Brain microvascular endothelial cell (primary cell): Measurements from ENCODE around the gene DNPH1.

Experiments
- DNase-seq: peaks from one replicate; pipeline ENCODE4 v3.0.0-alpha.2; 2020
- H3K27ac ChIP-seq: fragments of 250-450 bp; sonication (Bioruptor Pico); 2 replicates; pipeline ENCODE4 v1.5.1; 2020; ENCODE audit warnings: mild to moderate bottlenecking, moderate library complexity
- H3K27me3 ChIP-seq: fragments of 250-450 bp; sonication (Bioruptor Pico); replicated peaks from 2 replicates; pipeline ENCODE4 v1.5.1; 2020; ENCODE audit warnings: mild to moderate bottlenecking
- H3K36me3 ChIP-seq: fragments of 250-450 bp; sonication (Bioruptor Pico); replicated peaks from 2 replicates; pipeline ENCODE4 v1.5.1; 2020; ENCODE audit warnings: mild to moderate bottlenecking
- H3K4me3 ChIP-seq: 2 replicates; pipeline ENCODE4 v1.5.1; 2011; ENCODE audit warnings: low read depth, mild to moderate bottlenecking, control low read depth, low read length, moderate library complexity
- in situ Hi-C: cut with HindIII; loops from 2 replicates; pipeline ENCODE4 v1.10.0; 2017; ENCODE audit warnings: low sequenced_read_pairs, low pct_ligation_motif_present
- TF ChIP-seq, protein P1 (sequence below): IDR thresholded peaks from 2 replicates; pipeline ENCODE4 v1.5.1; 2011; ENCODE audit warnings: low read depth, mild to moderate bottlenecking, moderate library complexity, low read length, control low read depth, inconsistent platforms; ENCODE audit errors: missing control alignments

The DNPH1 gene

DNA sequence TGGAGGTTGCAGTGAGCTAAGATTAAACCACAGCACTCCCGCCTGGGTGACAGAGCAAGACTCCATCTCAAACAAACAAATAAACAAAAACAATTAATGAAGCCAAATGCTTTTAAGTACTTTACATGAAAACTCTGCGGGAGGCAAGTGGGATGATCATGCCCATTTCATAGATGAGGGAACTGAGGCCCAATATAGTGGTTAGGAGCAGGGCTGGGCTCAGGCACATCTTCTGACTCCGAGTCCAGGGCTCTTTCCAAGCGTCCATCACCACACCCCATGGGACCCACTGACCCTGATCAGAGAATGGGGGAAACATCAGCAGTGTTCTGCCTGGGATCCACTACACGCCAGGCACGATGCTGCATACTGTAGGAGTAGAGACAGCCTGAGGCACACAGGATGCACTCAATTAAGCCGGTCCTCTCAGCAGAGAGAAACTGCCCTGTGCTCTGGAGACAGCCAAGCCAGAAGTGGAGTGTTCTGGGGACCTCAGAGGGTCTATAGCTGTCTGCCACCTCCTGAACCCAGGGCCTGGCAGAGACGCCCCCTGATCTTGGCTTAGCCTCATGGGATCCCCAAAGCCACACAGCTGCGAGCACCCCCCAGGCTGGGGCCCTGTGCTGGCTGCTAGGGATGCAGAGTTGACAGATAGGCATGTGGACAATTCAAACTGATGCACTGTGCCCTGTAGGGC, 27.5 kb upstream of the DNPH1 start:
- peaks cover 9% of the 10 kb centered on the region for H3K27me3 ChIP-seq
- H3K4me3 ChIP-seq: no peak overlapping the region
- TF ChIP-seq, protein P1, sequence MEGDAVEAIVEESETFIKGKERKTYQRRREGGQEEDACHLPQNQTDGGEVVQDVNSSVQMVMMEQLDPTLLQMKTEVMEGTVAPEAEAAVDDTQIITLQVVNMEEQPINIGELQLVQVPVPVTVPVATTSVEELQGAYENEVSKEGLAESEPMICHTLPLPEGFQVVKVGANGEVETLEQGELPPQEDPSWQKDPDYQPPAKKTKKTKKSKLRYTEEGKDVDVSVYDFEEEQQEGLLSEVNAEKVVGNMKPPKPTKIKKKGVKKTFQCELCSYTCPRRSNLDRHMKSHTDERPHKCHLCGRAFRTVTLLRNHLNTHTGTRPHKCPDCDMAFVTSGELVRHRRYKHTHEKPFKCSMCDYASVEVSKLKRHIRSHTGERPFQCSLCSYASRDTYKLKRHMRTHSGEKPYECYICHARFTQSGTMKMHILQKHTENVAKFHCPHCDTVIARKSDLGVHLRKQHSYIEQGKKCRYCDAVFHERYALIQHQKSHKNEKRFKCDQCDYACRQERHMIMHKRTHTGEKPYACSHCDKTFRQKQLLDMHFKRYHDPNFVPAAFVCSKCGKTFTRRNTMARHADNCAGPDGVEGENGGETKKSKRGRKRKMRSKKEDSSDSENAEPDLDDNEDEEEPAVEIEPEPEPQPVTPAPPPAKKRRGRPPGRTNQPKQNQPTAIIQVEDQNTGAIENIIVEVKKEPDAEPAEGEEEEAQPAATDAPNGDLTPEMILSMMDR: no peak
- H3K27ac ChIP-seq: no peak overlapping the region
- in situ Hi-C loops: no loop called here
- H3K36me3 ChIP-seq: no peaks in the 10 kb centered on the region
- no peak for DNase-seq

DNA sequence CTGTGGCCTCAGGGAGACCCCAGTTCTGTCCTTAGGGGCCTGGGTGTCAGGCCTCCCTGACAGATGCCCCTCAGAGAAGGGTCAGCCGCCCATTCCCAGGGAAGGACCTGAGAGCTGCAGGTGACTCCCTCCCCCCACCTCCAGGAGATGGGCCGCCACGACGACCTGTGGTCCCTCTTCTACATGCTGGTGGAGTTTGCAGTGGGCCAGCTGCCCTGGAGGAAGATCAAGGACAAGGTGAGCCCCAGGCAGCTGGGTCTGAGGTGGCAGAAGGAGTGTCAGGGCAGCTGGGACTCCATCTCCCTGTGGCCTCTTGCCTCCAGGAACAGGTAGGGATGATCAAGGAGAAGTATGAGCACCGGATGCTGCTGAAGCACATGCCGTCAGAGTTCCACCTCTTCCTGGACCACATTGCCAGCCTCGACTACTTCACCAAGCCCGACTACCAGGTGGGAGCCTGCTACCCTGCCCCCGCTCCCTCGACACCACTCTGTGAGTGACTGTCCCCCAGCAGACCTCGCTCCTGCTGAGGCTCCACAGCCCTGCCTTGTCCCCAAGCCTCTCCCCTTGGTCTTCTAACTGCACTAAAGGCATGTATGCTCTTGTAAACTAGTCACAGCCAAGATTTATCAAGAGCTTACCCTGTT, 26.2 kb upstream of the DNPH1 start:
- no peak for DNase-seq
- no peaks in the 10 kb centered on the region for H3K36me3 ChIP-seq
- no peak overlapping the region for H3K27ac ChIP-seq
- in situ Hi-C loops: no loop called here
- H3K4me3 ChIP-seq: no peak overlapping the region
- TF ChIP-seq, protein P1: no peak
- H3K27me3 ChIP-seq: peaks cover 22% of the 10 kb centered on the region

DNA sequence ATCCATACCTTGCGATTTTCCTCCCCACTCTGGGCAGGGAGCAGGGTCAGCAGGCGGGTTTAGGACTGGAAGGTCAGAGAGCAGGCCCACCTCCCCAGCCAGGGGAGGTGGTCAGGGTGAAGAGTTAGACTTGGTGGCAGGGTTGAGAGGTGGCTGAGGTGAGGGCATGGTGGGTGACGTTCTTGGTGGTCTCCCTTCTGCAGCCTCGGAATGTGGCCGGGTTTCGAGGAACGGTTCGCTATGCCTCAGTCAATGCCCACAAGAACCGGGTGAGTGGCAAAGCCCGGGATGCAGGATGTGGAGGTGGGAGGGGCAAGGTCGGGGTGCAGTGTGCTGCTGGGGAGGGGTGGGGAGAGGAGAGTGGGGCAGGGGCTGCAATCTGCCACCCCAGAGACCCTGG, 25.6 kb upstream of the DNPH1 start:
- TF ChIP-seq, protein P1: no peak
- Histone ChIP-seq H3K27ac (no peak overlapping the region), H3K36me3 (no peaks in the 10 kb centered on the region), H3K27me3 (peaks cover 23% of the 10 kb centered on the region), H3K4me3 (no peak overlapping the region)
- DNase-seq: no peak
- in situ Hi-C loops: no loop called here

DNA sequence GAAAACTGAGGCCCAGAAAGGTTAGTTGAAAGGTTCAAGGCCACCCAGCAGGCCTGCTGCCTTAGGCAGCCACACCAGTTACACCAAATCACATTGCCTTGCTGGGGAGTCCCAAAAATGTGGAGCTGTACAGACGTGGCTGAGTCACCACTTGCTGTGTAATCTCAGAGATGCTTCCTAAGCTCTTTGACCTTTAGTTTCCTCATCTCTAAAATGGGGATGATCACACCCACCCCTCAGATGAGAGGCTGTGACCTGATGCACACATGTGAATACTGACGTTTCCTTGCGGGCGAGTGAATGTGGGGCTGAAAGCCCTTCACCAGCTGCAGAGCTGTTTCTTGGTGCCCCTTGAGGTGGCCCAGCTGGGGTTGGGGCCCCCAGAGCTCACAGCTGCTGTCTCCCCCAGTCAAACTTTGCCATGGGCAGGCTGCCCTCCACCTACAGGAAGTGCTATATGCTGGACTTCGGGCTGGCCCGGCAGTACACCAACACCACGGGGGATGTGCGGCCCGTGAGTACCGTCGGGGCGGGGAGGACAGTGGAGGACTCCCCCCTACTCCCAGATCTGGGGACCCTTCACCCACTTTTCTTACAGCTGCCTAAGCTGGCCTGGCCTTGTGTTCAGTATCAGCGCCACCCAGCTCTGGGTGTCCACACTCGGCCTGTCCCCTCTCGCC, 25.0 kb upstream of the DNPH1 start:
- H3K27ac ChIP-seq: no peak overlapping the region
- H3K4me3 ChIP-seq: no peak overlapping the region
- peaks cover 23% of the 10 kb centered on the region for H3K27me3 ChIP-seq
- TF ChIP-seq, protein P1: no peak
- no peaks in the 10 kb centered on the region for H3K36me3 ChIP-seq
- no peak for DNase-seq
- in situ Hi-C loops: no loop called here

DNA sequence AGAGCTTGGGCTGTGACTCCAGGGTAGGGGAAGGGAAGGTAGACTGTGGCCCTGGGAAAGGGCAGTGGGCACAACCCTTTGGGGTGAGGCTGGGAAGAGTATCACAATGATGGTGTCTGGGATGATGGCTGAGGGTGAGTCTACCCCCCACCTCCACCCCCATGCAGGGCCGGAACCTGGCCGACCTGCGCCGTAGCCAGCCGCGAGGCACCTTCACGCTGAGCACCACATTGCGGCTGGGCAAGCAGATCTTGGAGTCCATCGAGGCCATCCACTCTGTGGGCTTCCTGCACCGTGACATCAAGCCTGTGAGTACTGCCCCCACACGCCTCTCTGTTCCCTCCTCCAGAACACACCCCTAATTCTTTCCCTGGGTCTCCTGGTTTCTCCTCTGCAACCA, 24.1 kb upstream of the DNPH1 start:
- no peak overlapping the region for H3K4me3 ChIP-seq
- TF ChIP-seq, protein P1: no peak
- no peaks in the 10 kb centered on the region for H3K36me3 ChIP-seq
- H3K27ac ChIP-seq: no peak overlapping the region
- H3K27me3 ChIP-seq: peaks cover 25% of the 10 kb centered on the region
- no peak for DNase-seq
- in situ Hi-C loops: no loop called here
